Body of pancreas (tissue), 4 donors: ENCODE measurements around the gene DNAJC4.
"Not testable (repeated sequence)": the region's sequence is repeated elsewhere in the genome, so short reads cannot be mapped to it uniquely, and the experiment has no call there.

Experiments
- CTCF ChIP-seq, 7 experiments: fragments of 450-650 bp in 4 of 7; fragments of 200-600 bp in 3 of 7; sonication (generic) in 3 of 7; IDR thresholded peaks; one replicate each; pipeline ENCODE4 v1.5.1; 2016 to 2019; ENCODE audit warnings: antibody characterized with exemption in 7 of 7
- POLR2A ChIP-seq, 3 donors: fragments of 450-650 bp; IDR thresholded peaks; one replicate each; pipeline ENCODE4 v1.6.1; 2016; ENCODE audit warnings: antibody characterized with exemption in 3 of 3, mild to moderate bottlenecking in 2 of 3

GRCh38 chr11:64246621-64246870 is 16.2 kb downstream of the DNAJC4 start:
- peak in 2 of 7 experiments; percentile 1 to 15 for TF ChIP-seq CTCF (IDR thresholded peaks at IDR 0.05)
- not testable (repeated sequence) for TF ChIP-seq POLR2A (IDR thresholded peaks at IDR 0.05)
